C4-2B (cell line): ENCODE results near the gene SLC49A4.

ENCODE experiments used
- ZFX ChIP-seq: fragments of 450-650 bp; IDR thresholded peaks from 2 replicates; pipeline ENCODE4 v1.6.1; 2017
- TF ChIP-seq, protein P1 (sequence below): fragments of 450-650 bp; conservative IDR thresholded peaks from 2 replicates; pipeline ENCODE4 v1.5.1; 2017; ENCODE audit warnings: mild to moderate bottlenecking

DNA sequence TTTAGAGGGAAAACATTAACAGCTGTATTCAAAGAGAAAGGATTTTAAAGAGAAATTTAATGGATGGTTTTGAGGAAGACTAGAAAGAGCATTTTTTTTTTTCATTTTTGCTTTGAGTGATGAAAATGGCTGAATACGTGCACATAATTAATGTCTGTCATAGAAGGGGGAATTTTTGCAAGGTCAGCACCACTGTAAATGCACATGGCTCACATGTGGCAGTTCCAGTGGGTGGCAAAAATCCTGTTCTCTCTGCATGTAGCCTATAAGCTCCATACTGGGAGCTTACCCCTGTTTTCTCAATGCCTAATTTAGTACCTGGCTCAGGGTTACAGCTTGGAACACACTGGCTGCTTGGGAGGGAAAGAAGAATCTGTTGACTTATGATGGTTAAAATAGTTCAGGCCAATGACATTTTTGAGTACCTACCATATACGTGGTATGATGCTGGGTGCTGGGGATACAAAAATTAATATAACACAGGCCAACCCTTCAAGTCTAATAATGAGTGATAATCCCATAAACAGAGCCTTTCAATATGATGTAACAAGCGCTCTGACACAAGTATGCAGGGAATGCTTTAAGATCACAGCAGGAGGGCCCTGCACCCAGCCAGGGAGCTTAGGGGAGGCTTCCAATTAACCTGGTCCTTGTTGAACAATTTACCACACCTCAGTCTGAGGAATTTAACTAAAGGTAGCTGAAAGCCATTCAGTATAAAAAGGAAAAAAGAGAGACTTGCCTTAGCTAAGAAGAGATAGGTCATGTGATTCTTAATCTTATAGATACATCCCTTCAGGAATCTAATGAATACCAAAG, 34.2 kb upstream of the SLC49A4 start:
- TF ChIP-seq, protein P1, sequence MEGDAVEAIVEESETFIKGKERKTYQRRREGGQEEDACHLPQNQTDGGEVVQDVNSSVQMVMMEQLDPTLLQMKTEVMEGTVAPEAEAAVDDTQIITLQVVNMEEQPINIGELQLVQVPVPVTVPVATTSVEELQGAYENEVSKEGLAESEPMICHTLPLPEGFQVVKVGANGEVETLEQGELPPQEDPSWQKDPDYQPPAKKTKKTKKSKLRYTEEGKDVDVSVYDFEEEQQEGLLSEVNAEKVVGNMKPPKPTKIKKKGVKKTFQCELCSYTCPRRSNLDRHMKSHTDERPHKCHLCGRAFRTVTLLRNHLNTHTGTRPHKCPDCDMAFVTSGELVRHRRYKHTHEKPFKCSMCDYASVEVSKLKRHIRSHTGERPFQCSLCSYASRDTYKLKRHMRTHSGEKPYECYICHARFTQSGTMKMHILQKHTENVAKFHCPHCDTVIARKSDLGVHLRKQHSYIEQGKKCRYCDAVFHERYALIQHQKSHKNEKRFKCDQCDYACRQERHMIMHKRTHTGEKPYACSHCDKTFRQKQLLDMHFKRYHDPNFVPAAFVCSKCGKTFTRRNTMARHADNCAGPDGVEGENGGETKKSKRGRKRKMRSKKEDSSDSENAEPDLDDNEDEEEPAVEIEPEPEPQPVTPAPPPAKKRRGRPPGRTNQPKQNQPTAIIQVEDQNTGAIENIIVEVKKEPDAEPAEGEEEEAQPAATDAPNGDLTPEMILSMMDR: no peak
- TF ChIP-seq ZFX: no peak
